HPDE6-E6E7 (cell line): ENCODE measurements around the gene NAPA.

Experiments
- DNase-seq: peaks from one replicate; pipeline ENCODE4 v3.0.0; 2011; ENCODE audit warnings: missing footprints; ENCODE audit errors: extremely low spot score

NAPA gene

DNA sequence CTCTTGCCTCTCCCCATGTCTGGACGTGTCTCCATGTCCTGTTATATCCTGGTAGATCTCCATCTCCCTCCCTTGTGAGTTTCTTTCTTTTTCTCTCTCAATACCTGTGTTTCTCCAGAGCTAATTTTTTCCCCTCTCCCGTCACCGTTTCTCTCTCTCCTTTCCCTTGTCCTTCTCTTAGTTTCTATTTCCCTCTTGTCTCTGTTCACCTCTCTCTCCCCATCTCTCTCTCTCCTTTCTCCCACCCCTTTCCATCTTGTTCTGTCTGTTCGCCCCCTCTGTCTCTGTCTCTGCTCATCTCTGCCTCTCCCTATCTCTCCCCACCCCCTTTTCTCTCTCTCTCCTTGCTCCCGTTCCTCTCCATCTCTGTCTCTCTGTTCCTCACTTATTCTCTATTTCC lies 56.2 kb downstream of the NAPA start:
- DNase-seq = no peak

DNA sequence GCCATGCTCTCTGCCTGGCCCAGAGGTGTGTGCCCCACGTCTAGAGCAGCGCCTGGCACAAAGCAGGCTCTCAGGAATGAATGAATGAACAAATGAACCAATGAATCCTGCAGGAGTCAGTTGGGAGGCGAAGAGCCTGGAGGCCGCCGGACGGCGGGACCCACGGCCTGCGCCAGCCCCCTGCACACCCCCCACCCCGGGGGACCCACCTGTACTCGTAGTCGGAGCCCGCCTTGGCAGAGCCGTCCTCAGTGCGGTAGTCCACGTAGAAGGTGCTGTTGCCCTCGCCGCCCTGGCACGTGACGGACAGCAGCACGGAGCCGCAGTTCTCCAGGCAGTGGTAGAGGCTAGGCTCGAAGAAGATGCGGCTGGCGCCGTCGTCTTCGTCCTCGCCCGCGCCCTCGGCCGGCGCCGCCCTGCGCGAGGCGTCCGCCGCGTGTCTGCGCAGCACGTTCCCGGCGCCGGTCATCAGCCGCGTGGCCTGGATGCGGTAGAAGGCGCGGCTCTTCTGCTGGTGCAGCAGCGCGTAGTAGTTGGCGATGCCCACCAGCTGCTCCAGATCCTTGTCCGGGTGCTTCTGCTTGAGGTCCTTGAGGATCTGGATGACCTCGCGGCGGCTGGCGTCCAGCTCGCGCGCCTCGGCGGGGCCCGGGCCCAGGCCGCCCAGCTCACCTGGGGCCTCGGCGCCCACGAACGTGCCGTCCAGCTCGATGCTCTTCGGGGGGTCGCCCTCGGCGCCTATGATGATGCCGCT lies 58.0 kb downstream of the NAPA start:
- DNase-seq = no peak

DNA sequence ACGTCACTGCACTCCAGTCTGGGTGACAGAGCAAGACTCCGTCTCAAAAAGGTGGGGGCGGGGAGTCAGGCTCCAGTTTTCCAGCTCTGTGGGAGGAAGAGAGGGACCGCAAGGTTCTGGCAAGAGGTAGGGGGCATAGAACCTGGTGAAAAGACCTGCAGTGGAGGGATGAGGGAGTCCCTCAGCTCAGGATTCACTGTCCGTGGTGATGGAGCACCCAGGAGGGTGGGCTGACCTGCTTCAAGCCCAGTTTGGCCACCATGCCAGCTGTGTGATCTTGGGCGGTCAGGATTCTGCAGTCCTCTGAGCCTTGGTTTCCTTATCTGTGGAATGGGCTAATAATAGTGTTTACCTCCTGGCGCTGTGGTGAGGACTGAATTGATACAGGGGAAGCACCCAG lies 64.4 kb downstream of the NAPA start:
- no peak for DNase-seq

DNA sequence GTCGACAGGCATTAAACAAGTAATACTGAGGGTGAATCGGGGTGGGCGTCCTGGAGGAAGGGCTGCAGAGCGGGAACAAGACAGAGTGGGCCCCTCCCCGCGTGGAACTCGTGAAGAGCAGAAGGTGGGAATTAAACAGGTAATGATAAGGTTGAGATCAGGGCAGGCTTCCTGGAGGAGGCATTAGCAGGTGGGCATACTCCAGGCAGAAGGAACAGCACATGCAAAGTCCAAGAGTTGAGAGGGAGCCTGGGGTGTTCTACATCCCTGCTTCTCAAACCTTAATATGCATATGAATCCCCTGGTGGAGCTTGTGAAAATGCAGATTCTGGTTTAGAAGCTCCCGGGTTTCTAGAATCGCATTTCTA lies 66.5 kb downstream of the NAPA start:
- DNase-seq = no peak

DNA sequence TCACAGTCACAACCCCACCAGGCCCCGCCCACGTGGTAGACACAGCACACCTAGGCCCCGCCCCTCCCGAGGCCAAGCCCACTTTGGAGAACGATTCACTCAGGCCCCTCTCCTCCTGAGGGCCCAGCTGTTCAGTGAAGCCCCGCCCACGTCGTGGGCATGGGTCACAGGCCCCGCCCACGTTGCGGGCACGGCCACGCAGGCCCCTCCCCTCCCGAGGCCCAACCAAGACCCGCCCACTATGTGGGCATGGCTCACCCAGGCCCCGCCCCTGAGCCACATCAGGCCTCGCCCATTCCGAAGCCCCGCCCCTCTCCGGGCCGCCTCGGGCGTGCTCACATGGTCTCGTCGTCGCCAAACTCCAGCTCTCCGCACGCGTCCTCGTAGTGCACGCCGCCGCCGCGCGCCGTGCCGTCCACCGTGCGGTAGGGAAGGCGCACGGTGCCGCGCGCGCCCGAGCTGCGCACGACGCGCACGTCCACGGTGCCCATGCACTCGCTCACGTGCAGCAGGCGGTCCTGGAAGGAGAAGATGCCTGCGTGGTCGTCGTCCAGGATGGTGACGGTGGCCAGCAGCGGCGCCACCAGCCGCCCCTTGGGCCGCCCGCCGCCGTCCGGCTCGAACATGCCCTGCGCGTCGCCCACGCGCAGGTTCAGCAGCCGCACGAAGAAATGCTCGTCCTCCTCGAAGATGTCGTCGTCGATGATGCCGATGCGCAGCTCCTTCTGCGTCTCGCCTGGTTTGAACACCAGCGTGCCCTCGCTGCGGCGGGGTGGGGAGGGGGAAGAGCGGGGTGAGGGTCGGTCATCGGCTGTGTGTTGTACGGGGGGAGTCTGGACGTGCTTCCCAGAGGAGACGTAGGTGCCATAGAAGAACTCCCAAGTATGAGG lies 67.1 kb downstream of the NAPA start:
- DNase-seq = peak; percentile 58

DNA sequence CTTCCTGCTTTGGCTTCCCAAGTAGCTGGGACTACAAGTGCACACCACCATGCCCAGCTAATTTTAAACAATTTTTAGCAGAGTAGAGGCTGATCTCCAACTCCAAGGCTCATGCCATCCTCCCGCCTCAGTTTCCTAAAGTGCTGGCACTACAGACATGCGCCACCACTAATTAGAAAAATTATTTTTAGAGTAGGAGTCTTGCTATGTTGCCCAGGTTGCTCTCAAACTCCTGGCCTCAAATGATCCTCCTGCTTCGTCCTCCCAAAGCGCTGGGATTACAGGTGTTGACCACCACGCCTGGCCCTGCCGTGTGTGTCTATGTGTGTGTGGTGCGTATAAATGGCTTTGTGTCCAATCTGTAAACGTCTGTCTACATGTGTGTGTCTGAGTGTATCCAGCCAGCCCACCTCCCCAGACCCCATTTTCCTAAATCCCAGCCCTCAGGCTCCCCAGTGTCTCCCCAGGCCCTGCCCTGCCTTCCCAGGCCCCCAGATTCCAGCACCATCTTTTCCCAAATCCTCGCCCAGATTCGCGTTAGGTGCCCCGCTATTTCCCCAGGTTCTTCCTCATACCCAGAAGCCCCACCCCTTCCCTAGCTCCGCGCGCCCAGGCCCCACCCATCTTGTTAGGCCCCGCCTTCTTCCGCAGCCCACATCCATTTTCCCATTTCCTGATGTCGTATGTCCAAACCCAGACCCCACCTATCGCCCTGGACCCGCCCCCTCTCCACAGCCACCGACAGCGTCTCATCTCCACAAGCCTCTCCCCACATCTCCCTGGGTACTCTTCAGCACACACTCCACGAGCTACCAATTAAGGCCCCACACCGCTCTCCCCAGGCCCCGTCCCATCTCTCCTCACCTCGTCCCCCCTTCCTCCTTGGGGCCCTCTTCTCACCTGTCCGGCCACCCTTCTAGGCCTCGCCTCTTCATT lies 68.1 kb downstream of the NAPA start:
- no peak for DNase-seq

DNA sequence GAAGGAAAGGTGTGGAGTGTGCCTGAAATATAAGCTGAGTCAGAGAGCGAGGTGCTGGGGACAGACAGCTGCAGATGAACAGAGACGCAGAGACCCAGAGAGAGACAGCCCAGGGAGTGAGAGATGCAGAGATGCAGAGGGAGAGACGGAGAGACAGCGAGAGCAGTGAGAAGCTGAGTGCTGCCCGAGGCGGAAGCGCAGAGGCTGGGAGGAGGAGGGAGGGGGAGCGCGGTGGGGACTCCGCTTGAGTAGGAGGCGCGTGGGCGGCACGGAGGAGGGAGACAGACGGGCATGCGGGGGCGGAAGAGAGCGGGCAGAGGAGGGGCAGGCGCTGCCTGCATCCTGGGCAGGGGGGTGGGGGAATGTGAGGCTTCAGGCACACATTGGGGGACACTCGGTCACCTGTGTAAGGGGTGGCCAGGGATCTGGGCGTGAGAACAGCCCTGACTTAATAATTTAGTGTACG lies 68.9 kb downstream of the NAPA start:
- DNase-seq = no peak

DNA sequence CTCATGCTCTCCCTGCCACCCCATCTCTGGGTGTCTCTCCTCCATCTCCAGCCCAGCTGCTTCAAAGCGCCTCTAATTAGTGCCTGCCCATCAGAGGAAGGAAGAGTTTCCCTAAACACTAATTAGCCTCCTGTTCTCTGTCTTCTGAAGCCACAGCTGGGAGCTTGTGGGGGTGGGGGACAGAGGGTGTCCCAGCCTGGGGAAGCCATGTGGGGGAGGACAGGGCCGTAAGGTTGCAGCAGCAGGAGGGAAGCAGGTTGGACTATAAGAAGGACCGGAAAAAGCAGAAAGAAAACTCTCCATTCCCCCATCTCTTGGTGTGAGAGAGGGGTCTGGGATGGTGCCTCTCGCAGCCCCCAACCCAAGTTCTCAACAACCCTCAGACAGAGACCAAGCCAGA lies 69.3 kb downstream of the NAPA start:
- DNase-seq = no peak

DNA sequence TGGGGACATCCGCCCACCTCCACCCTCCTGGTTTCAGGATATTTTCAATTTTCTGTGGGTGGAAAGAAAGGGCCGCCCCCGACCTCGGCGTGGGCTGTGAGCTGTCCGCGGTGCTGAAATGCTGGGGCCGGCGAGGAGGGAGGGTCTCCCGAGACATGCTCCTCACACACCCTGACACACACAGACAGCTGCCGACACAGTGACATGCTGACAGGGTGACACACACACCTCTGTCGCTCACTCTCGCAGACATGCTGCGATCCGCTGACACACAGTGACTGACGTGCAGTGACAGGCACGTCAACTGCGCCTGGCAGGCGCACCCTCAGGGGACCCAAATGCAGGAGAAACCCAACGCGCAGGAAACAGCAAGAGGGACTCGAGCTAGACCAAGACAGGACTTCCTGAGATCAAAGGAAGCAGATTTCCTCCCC lies 70.5 kb downstream of the NAPA start:
- no peak for DNase-seq

DNA sequence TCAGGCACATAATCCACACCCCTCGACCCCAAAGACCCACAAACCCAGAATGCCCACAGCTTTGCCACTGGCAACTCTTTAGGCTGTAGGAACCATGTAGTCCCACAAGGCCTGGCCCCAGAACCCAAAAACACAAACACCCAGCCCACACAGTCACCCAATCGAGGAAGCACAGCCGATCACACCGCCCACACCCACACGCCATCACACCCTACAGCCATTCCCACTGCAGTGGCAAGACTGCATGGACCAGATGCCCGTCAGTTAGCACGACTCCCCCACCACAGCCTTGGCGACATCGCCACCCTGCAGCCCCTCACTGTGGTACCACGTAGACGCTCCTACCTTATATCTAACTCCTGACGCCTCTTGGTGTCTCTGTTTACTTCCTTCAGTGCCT lies 71.5 kb downstream of the NAPA start:
- no peak for DNase-seq

DNA sequence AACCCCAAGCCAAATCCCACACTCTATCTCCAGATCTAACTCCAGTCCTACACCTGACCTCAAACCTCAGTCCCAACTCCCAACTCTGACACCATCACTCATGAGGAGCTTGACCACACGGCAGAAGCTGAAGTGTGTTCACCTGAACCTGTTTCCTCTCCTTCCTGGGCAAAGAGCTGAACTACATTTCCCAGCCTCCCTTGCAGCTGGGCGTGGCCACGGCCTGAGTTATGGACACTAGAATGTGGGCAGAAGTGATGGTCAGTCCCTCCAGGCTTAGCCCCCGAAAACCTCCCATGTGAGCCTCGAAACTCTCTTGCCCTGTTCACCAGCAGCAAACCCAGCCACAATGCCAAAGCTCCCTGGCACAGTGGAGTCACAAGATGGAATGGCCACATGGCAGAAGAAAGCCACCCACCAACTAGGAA lies 76.1 kb downstream of the NAPA start:
- no peak for DNase-seq
